ENCODE results near the gene B2M.

Gene B2M

DNA sequence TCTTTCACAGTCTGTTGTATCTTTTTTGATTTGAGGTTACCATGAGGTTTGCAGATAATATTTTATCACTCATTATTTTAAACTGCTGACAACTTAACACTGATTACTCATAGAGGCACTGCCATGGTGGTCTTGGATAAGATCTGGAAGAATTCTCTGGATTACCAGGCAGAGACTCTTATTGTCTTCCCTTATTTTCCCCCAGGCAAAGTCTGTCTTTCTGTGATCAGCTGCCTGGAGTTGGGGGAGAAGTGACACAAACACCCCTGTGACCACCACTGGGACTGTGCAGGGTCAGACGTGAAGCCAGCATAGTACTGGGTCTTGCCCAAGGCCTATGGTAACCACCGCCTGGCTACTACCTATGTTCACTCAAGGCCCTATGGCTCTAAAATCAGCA lies 4.9 kb upstream of the B2M start:
- TF ChIP-seq SIN3A (IDR thresholded peaks at IDR 0.05; ENCODE audit: borderline replicate concordance, insufficient read depth, low read length) (no peak), FOXP2 (optimal IDR thresholded peaks at IDR 0.05; ENCODE audit: borderline replicate concordance, extremely low read depth, extremely low read length, insufficient read depth) (no peak)
- TF ChIP-seq, protein P1, sequence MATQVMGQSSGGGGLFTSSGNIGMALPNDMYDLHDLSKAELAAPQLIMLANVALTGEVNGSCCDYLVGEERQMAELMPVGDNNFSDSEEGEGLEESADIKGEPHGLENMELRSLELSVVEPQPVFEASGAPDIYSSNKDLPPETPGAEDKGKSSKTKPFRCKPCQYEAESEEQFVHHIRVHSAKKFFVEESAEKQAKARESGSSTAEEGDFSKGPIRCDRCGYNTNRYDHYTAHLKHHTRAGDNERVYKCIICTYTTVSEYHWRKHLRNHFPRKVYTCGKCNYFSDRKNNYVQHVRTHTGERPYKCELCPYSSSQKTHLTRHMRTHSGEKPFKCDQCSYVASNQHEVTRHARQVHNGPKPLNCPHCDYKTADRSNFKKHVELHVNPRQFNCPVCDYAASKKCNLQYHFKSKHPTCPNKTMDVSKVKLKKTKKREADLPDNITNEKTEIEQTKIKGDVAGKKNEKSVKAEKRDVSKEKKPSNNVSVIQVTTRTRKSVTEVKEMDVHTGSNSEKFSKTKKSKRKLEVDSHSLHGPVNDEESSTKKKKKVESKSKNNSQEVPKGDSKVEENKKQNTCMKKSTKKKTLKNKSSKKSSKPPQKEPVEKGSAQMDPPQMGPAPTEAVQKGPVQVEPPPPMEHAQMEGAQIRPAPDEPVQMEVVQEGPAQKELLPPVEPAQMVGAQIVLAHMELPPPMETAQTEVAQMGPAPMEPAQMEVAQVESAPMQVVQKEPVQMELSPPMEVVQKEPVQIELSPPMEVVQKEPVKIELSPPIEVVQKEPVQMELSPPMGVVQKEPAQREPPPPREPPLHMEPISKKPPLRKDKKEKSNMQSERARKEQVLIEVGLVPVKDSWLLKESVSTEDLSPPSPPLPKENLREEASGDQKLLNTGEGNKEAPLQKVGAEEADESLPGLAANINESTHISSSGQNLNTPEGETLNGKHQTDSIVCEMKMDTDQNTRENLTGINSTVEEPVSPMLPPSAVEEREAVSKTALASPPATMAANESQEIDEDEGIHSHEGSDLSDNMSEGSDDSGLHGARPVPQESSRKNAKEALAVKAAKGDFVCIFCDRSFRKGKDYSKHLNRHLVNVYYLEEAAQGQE (IDR thresholded peaks at IDR 0.05; ENCODE audit: insufficient read depth in 1 of 2, low read depth in 2 of 2, low read length in 2 of 2): no peak

DNA sequence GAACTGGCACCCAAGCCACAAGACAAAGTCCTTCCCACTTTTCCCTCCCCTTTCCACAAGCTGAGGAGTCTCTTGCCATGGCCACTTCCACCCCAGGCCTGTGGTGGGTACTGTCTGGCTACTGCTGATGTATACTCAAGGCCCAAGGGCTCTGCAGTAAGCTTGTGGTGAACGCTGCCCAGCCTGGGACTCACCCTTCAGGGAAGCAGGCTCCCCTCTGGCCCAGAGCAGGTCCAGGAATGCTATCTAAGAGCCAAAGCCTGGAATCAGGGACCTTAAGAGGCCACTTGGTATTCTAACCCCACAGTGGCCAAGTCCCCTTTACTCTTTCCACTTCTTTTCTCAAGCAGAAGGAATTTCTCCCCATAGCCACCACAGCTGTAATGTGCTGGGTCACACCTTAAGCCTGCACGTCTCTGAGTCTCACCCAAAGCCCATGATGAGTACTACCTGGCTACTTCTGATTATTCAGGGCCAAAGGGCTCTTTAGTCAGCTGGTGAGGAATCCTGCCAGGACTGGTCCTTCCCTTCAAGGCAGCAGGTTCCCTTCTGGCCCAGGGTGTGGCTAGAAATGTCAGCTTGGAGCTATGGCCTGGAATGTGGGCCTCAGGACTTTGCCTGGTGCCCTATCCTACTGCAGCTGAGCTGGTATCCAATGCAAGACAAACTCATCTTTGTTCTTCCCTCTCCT lies 4.2 kb upstream of the B2M start:
- TF ChIP-seq POLR2AphosphoS5 (IDR thresholded peaks at IDR 0.05; ENCODE audit: low read depth, low read length) (no peak), TAF1 (IDR thresholded peaks at IDR 0.05; ENCODE audit: borderline replicate concordance, insufficient read depth, low read length) (no peak), SIN3A (IDR thresholded peaks at IDR 0.05; ENCODE audit: borderline replicate concordance, insufficient read depth, low read length) (no peak), FOXP2 (optimal IDR thresholded peaks at IDR 0.05; ENCODE audit: borderline replicate concordance, extremely low read depth, extremely low read length, insufficient read depth) (no peak)
- TF ChIP-seq, protein P1 (IDR thresholded peaks at IDR 0.05; ENCODE audit: insufficient read depth in 1 of 2, low read depth in 2 of 2, low read length in 2 of 2): no peak

DNA sequence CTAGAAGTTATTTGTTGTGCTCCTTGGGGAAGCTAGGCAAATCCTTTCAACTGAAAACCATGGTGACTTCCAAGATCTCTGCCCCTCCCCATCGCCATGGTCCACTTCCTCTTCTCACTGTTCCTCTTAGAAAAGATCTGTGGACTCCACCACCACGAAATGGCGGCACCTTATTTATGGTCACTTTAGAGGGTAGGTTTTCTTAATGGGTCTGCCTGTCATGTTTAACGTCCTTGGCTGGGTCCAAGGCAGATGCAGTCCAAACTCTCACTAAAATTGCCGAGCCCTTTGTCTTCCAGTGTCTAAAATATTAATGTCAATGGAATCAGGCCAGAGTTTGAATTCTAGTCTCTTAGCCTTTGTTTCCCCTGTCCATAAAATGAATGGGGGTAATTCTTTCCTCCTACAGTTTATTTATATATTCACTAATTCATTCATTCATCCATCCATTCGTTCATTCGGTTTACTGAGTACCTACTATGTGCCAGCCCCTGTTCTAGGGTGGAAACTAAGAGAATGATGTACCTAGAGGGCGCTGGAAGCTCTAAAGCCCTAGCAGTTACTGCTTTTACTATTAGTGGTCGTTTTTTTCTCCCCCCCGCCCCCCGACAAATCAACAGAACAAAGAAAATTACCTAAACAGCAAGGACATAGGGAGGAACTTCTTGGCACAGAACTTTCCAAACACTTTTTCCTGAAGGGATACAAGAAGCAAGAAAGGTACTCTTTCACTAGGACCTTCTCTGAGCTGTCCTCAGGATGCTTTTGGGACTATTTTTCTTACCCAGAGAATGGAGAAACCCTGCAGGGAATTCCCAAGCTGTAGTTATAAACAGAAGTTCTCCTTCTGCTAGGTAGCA lies 851 bp upstream of the B2M start:
- TF ChIP-seq FOXP2 (optimal IDR thresholded peaks at IDR 0.05; ENCODE audit: borderline replicate concordance, extremely low read depth, extremely low read length, insufficient read depth) (no peak), POLR2AphosphoS5 (IDR thresholded peaks at IDR 0.05; ENCODE audit: low read depth, low read length) (no peak), TAF1 (IDR thresholded peaks at IDR 0.05; ENCODE audit: borderline replicate concordance, insufficient read depth, low read length) (no peak), SIN3A (IDR thresholded peaks at IDR 0.05; ENCODE audit: borderline replicate concordance, insufficient read depth, low read length) (no peak)
- TF ChIP-seq, protein P1 (IDR thresholded peaks at IDR 0.05; ENCODE audit: insufficient read depth in 1 of 2, low read depth in 2 of 2, low read length in 2 of 2): no peak

DNA sequence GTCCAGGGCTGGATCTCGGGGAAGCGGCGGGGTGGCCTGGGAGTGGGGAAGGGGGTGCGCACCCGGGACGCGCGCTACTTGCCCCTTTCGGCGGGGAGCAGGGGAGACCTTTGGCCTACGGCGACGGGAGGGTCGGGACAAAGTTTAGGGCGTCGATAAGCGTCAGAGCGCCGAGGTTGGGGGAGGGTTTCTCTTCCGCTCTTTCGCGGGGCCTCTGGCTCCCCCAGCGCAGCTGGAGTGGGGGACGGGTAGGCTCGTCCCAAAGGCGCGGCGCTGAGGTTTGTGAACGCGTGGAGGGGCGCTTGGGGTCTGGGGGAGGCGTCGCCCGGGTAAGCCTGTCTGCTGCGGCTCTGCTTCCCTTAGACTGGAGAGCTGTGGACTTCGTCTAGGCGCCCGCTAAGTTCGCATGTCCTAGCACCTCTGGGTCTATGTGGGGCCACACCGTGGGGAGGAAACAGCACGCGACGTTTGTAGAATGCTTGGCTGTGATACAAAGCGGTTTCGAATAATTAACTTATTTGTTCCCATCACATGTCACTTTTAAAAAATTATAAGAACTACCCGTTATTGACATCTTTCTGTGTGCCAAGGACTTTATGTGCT lies 527 bp downstream of the B2M start:
- TF ChIP-seq TAF1 (IDR thresholded peaks at IDR 0.05; ENCODE audit: borderline replicate concordance, insufficient read depth, low read length) (no peak), POLR2AphosphoS5 (IDR thresholded peaks at IDR 0.05; ENCODE audit: low read depth, low read length) (no peak), SIN3A (IDR thresholded peaks at IDR 0.05; ENCODE audit: borderline replicate concordance, insufficient read depth, low read length) (no peak), FOXP2 (optimal IDR thresholded peaks at IDR 0.05; ENCODE audit: borderline replicate concordance, extremely low read depth, extremely low read length, insufficient read depth) (no peak)
- TF ChIP-seq, protein P1 (IDR thresholded peaks at IDR 0.05; ENCODE audit: insufficient read depth in 1 of 2, low read depth in 2 of 2, low read length in 2 of 2): no peak
